Sigmoid colon (tissue), 7 donors: ENCODE results near the gene SZT2. TPM values are rescaled to one million over a fixed set of nuclear protein-coding genes. Genes with fewer than 3 reads are reported as not detected.
A peak's percentile ranks its signal among the peaks of the same experiment; 100 is the strongest.

Experiments
- DNase-seq: peaks from one replicate; pipeline ENCODE4 v3.0.0-alpha.2; 2019
- H3K27ac ChIP-seq, 4 donors: fragments of 200-600 bp; sonication (generic); one replicate each; pipeline ENCODE4 v1.5.1; 2016 to 2019; ENCODE audit warnings: mild to moderate bottlenecking in 1 of 4
- H3K27me3 ChIP-seq, 3 donors: fragments of 200-600 bp; sonication (generic); one replicate each; pipeline ENCODE4 v1.5.1; 2019; ENCODE audit warnings: mild to moderate bottlenecking in 1 of 3
- H3K36me3 ChIP-seq, 4 donors: fragments of 200-600 bp; sonication (generic); one replicate each; pipeline ENCODE4 v1.5.1; 2016 to 2019
- H3K4me1 ChIP-seq, 4 donors: fragments of 200-600 bp; sonication (generic); one replicate each; pipeline ENCODE4 v1.5.1; 2017 to 2019
- H3K4me3 ChIP-seq, 4 donors: fragments of 200-600 bp; sonication (generic); one replicate each; pipeline ENCODE4 v1.5.1; 2017 to 2019; ENCODE audit warnings: mild to moderate bottlenecking in 2 of 4, moderate library complexity in 1 of 4
- H3K9me3 ChIP-seq, 4 donors: fragments of 200-600 bp in 3 of 4; sonication (generic) in 3 of 4; one replicate each; pipeline versions ENCODE4 v1.5.1 to v1.6.1; 2013 to 2019
- EP300 ChIP-seq, 4 donors: sonication (generic); formaldehyde crosslinking; IDR thresholded peaks; one replicate each; pipeline ENCODE4 v1.6.1; 2017; ENCODE audit warnings: antibody characterized with exemption in 4 of 4
- POLR2A ChIP-seq, 2 donors: fragments of 450-650 bp; IDR thresholded peaks; one replicate each; pipeline ENCODE4 v1.6.1; 2016; ENCODE audit warnings: antibody characterized with exemption in 2 of 2, mild to moderate bottlenecking in 2 of 2, moderate library complexity in 2 of 2
- POLR2AphosphoS5 ChIP-seq, 4 donors: sonication (generic); formaldehyde crosslinking; IDR thresholded peaks; one replicate each; pipeline ENCODE4 v1.6.1; 2017; ENCODE audit warnings: antibody characterized with exemption in 4 of 4
- WGBS, 2 donors: extraction: QIAGEN DNeasy Blood & Tissue Kit; methylation state at CpG; one replicate each; pipeline ENCODE4 v1.1.7; 2013; 5-methylcytosine and 5-hydroxymethylcytosine counted together
- intact Hi-C: fragments of 100-400 bp; cut with DNase I; formaldehyde crosslinking; loops from one replicate; pipeline ENCODE4 v1.15.1; 2023
- polyA plus RNA-seq, 3 donors: library from polyadenylated mRNA; stranded (reverse); fragments of 200-250 nt; gene quantifications; one replicate each; pipeline ENCODE4 v1.2.3, GENCODE V29; 2013
- total RNA-seq, 4 donors: library from RNA; depleted of rRNA; stranded (reverse); fragments of >200 nt; gene quantifications; one replicate each; pipeline ENCODE4 v1.1.0, GENCODE V29; 2016
- TF ChIP-seq, protein P1 (sequence below), 4 experiments: fragments of 450-650 bp in 3 of 4; fragments of 200-600 bp in 1 of 4; IDR thresholded peaks; one replicate each; pipeline ENCODE4 v1.5.1; 2016 to 2019; ENCODE audit warnings: antibody characterized with exemption in 4 of 4, mild to moderate bottlenecking in 3 of 4, moderate library complexity in 2 of 4
- donor health status: healthy with polysubstance abuse.
- donor health status: Bipolar disorder and iron deficiency.
- donor health status: healthy.

The SZT2 gene
- total RNA-seq (10 to 100 TPM; 19.1 to 47.4 (median 25.2) TPM), polyA plus RNA-seq (10 to 100 TPM in 1 of 3 donors, 1 to 10 TPM in 2; 4.6 to 39.2 (median 4.8) TPM)

DNA sequence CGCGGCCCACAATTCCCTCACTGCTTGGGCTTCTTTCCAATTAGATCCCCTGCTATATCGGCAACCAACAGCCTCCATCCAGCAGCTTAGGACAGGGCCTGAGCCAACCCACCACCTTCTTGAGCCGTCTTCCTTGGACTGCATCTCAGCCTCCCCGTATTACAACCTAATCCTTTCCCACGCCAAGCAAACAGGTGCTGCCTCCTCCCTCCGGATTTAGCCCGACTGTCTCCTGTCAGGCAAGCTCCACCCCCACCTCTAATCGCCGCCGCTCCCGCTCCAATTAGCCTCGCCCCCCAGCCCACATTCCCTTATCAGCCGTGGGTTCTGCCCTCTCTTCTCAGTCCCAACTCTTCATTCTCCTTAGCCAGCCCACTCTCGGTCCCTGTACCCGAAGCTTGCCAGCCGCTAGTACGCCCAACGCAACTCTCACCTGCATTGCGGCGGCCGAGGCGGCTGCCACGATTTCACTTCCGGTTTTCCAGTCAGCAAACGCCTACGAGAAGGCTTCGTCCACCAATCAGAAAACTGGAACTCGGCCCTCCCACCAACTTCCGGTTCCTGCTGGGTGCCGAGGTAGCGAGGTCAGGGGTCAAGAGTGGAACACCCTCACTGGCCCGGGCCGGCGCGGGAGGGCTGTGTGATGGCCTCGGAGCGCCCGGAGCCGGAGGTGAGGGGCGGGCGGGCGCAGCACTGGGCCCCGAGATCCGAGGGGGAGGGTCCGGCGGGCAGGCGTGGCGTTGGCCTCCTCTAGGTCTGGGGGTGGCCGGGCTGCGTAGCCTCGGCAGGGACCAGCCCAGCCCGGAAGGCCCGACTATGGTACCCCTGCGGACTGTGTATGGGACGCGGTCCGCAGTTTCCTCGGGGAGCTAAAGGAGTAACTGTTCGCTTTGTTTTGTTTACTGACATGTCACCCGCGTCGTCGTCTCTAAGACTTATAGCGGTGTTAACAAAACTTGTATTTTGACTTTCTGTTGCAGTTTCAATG lies at the start of gene SZT2, which contains the start of gene MED8:
Gene SZT2, plus strand, starts transcription at position 574 of the 988 bp plus-strand sequence. Its CDS starts 70 bp downstream, at position 644.
Gene MED8, minus strand, starts transcription at position 475 of the 988 bp plus-strand sequence. Its CDS starts 36 bp downstream, at position 439.
- whole genome bisulfite sequencing, 2 donors = 0 to 1% methylated on average over 65 of the region's 65 CpGs
- intact Hi-C loops = loop anchor here (2.0 kb wide), 1 partner anchor 23 kb away; no protein-coding TSS in a partner anchor

DNA sequence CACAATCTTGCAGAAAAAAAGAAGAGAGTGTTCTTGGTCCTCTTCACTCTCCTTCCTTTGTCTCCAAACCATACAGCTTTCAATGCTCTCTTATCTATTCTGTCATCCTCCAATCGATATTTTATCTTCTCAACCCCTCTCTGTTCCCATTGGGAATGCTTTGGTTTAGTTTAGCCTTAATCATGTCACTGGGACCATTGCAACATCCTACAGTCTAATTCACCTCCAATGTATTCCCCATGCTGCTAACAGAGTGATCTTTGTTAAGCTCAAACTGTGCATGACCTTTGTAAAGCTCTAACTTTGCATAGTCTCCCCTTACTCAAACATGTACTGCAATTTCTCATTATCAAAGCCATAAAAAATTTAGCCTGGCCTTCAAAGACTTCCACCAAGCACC lies 49.1 kb upstream of the SZT2 start:
- no peaks in the 10 kb centered on the region for H3K9me3 ChIP-seq
- TF ChIP-seq, protein P1, sequence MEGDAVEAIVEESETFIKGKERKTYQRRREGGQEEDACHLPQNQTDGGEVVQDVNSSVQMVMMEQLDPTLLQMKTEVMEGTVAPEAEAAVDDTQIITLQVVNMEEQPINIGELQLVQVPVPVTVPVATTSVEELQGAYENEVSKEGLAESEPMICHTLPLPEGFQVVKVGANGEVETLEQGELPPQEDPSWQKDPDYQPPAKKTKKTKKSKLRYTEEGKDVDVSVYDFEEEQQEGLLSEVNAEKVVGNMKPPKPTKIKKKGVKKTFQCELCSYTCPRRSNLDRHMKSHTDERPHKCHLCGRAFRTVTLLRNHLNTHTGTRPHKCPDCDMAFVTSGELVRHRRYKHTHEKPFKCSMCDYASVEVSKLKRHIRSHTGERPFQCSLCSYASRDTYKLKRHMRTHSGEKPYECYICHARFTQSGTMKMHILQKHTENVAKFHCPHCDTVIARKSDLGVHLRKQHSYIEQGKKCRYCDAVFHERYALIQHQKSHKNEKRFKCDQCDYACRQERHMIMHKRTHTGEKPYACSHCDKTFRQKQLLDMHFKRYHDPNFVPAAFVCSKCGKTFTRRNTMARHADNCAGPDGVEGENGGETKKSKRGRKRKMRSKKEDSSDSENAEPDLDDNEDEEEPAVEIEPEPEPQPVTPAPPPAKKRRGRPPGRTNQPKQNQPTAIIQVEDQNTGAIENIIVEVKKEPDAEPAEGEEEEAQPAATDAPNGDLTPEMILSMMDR (IDR thresholded peaks at IDR 0.05) = no peak
- TF ChIP-seq POLR2A (IDR thresholded peaks at IDR 0.05) = no peak
- no peaks in the 10 kb centered on the region for H3K36me3 ChIP-seq
- WGBS, 2 donors = 42 to 81% methylated on average over 1 of the region's 1 CpG
- no peak overlapping the region for H3K4me3 ChIP-seq
- intact Hi-C loops = no loop called here
- DNase-seq = no peak
- no peak overlapping the region for H3K27ac ChIP-seq
- H3K4me1 ChIP-seq = no peaks in the 10 kb centered on the region
- no peaks in the 10 kb centered on the region for H3K27me3 ChIP-seq

More for the DNA sequence above, at the start of gene SZT2, which contains the start of gene MED8:
- Histone ChIP-seq H3K27ac (peak within 1 kb of the TSS; percentile 85 to 89 (median 86)), H3K9me3 (no peaks in the 10 kb centered on the region), H3K4me3 (peak within 1 kb of the TSS; percentile 73 to 91 (median 83)), H3K4me1 (peaks cover 0 to 32% (median 28%) of the 10 kb centered on the region in 4 donors), H3K36me3 (peaks cover 19 to 28% (median 26%) of the 10 kb centered on the region in 4 donors), H3K27me3 (no peaks in the 10 kb centered on the region)
- peak; percentile 98 for DNase-seq
- TF ChIP-seq, protein P1 (IDR thresholded peaks at IDR 0.05) = no peak
- peak; percentile 50 to 83 for TF ChIP-seq POLR2A (IDR thresholded peaks at IDR 0.05)
- TF ChIP-seq EP300 (IDR thresholded peaks at IDR 0.05) = no peak
- peak; percentile 81 to 92 (median 90) for TF ChIP-seq POLR2AphosphoS5 (IDR thresholded peaks at IDR 0.05)

DNA sequence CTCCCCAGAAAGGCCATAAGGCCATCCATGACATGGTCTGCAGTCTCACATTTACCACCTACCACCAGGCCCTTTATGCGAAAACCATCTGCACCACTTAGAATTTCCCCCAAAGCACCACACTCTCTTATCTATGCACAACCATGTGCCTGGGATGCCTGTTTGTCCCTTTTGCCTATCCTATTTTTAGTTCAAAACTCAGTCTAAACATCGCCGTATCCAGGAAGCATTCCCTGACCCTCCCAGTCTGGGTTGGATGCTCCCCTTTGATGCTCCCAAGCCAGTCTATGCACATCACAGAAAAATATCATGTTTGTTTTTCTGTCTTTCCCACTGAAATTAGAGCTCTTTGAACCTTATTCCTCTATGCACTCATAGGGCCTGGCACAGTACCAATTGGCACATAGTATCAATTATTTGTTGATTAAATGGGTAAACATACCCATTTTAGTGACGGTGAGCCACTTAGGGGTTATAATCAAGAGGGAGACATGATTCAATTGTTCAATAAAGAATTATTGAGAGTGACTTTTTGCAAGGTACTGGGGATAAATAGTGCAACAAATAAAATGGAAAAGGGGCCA lies 45.3 kb upstream of the SZT2 start:
- Histone ChIP-seq H3K4me3 (no peak overlapping the region), H3K4me1 (peaks cover 0 to 12% (median 7%) of the 10 kb centered on the region in 4 donors), H3K36me3 (no peaks in the 10 kb centered on the region), H3K9me3 (no peaks in the 10 kb centered on the region), H3K27me3 (no peaks in the 10 kb centered on the region), H3K27ac (no peak overlapping the region)
- TF ChIP-seq, protein P1 (IDR thresholded peaks at IDR 0.05) = no peak
- TF ChIP-seq POLR2AphosphoS5 (IDR thresholded peaks at IDR 0.05) (no peak), EP300 (IDR thresholded peaks at IDR 0.05) (no peak), POLR2A (IDR thresholded peaks at IDR 0.05) (no peak)
- peak; percentile 25 for DNase-seq
- WGBS, 2 donors = 69 to 75% methylated on average over 4 of the region's 4 CpGs
- intact Hi-C loops = no loop called here

DNA sequence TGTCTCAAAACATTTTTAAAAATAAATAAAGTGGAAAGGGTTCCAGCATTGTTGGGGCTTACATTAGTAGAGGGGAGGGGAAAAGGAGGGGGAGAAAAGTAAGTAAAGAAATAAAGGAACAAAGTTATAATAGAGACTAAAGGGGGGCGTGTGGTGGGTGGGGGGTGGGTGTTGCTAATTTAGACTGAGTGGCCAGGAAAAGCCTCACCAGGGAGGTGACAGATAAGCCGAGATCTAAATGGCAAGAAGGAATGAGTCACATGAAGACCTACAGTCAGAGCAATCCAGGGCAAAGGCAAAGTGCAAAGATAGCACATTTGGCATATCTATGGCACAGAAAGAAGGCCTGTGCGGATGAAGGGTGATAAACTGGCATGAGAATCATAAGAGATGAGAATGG lies 44.6 kb upstream of the SZT2 start:
- WGBS, 2 donors = 12 to 60% methylated on average over 3 of the region's 3 CpGs
- peaks cover 0 to 19% (median 14%) of the 10 kb centered on the region in 4 donors for H3K4me1 ChIP-seq
- H3K27ac ChIP-seq = no peak overlapping the region

More for the DNA sequence above, 44.6 kb upstream of the SZT2 start:
- TF ChIP-seq, protein P1 (IDR thresholded peaks at IDR 0.05) = no peak
- no peak for TF ChIP-seq POLR2AphosphoS5 (IDR thresholded peaks at IDR 0.05)
- no peak for TF ChIP-seq EP300 (IDR thresholded peaks at IDR 0.05)
- no peak for TF ChIP-seq POLR2A (IDR thresholded peaks at IDR 0.05)
- intact Hi-C loops = loop anchor here (5.0 kb wide), 1 partner anchor 108 kb away; no protein-coding TSS in a partner anchor
- DNase-seq = no peak
- Histone ChIP-seq H3K36me3 (no peaks in the 10 kb centered on the region), H3K4me3 (no peak overlapping the region), H3K27me3 (no peaks in the 10 kb centered on the region), H3K9me3 (no peaks in the 10 kb centered on the region)
